DND-41 (cell line): ENCODE measurements around the gene PRICKLE2.
"Not testable (repeated sequence)": the region's sequence is repeated elsewhere in the genome, so short reads cannot be mapped to it uniquely, and the experiment has no call there.

Experiments
- ATAC-seq: fragments of 200-7000 bp; cut with Tn5 transposase; 3 replicates; pipeline ENCODE4 v1.9.1; 2021; ENCODE audit warnings: low read depth; ENCODE audit not compliant: insufficient read depth
- DNase-seq: peaks from one replicate; pipeline ENCODE4 v3.0.0-alpha.2; 2020
- H2AFZ ChIP-seq: 2 replicates; pipeline ENCODE4 v1.6.0; 2012; ENCODE audit warnings: low read depth, low read length
- H3K27ac ChIP-seq: 2 replicates; pipeline ENCODE4 v1.5.1; 2012; ENCODE audit warnings: low read length, inconsistent platforms
- H3K27me3 ChIP-seq: fragments of 200-600 bp; sonication (generic); 2 replicates; pipeline ENCODE4 v1.6.0; 2012; ENCODE audit warnings: low read length, mild to moderate bottlenecking, inconsistent platforms; ENCODE audit not compliant: insufficient read depth, poor library complexity
- H3K36me3 ChIP-seq: 2 replicates; pipeline ENCODE4 v1.5.1; 2012; ENCODE audit warnings: low read length, inconsistent platforms; ENCODE audit not compliant: insufficient read depth
- H3K4me1 ChIP-seq: 2 replicates; pipeline ENCODE4 v1.5.1; 2012; ENCODE audit warnings: mild to moderate bottlenecking, low read length; ENCODE audit not compliant: insufficient read depth
- H3K4me2 ChIP-seq: 2 replicates; pipeline ENCODE4 v1.6.0; 2012; ENCODE audit warnings: mild to moderate bottlenecking, moderate library complexity, low read length, inconsistent platforms; ENCODE audit not compliant: insufficient read depth
- H3K4me3 ChIP-seq, 2 experiments: fragments of 200-600 bp in 1 of 2; shearing (Covaris generic) in 1 of 2; 2 replicates each; pipeline ENCODE4 v1.5.1; 2012 to 2016; ENCODE audit warnings: inconsistent platforms in 2 of 2, low read length in 2 of 2, mild to moderate bottlenecking in 2 of 2, low read depth in 1 of 2, moderate library complexity in 1 of 2
- H3K79me2 ChIP-seq: 2 replicates; pipeline ENCODE4 v1.6.0; 2012; ENCODE audit warnings: low read length, inconsistent platforms; ENCODE audit not compliant: insufficient read depth
- H3K9ac ChIP-seq: 2 replicates; pipeline ENCODE4 v1.6.0; 2012; ENCODE audit warnings: low read depth, mild to moderate bottlenecking, inconsistent platforms, low read length, moderate library complexity
- H3K9me3 ChIP-seq: 2 replicates; pipeline ENCODE4 v1.5.1; 2012; ENCODE audit warnings: low read length, moderate library complexity, mild to moderate bottlenecking, inconsistent platforms; ENCODE audit not compliant: insufficient read depth, severe bottlenecking
- H4K20me1 ChIP-seq: 2 replicates; pipeline ENCODE4 v1.6.0; 2012; ENCODE audit warnings: low read length; ENCODE audit not compliant: insufficient read depth
- CTCF ChIP-seq: IDR thresholded peaks from 2 replicates; pipeline ENCODE4 v1.5.1; 2012; ENCODE audit warnings: borderline replicate concordance, low read length, moderate library complexity, mild to moderate bottlenecking; ENCODE audit not compliant: poor library complexity, severe bottlenecking; ENCODE audit errors: extremely low read depth
- EZH2 ChIP-seq: IDR thresholded peaks from 3 replicates; pipeline ENCODE4 v1.6.1; 2012; ENCODE audit warnings: borderline replicate concordance, low read depth, mild to moderate bottlenecking, moderate library complexity, low read length, inconsistent platforms; ENCODE audit not compliant: severe bottlenecking

PRICKLE2 gene

GRCh38 chr3:64091501-64091900 lies 133.8 kb downstream of the PRICKLE2 start:
- Histone ChIP-seq H3K4me1 (no peaks in the 10 kb centered on the region), H3K27ac (no peak overlapping the region), H3K4me3 (no peak overlapping the region), H2AFZ (no peak overlapping the region), H3K36me3 (no peaks in the 10 kb centered on the region), H3K9me3 (no peaks in the 10 kb centered on the region), H4K20me1 (no peaks in the 10 kb centered on the region), H3K4me2 (no peak overlapping the region), H3K9ac (no peak overlapping the region), H3K27me3 (no peaks in the 10 kb centered on the region), H3K79me2 (no peaks in the 10 kb centered on the region)
- TF ChIP-seq CTCF: no peak
- TF ChIP-seq EZH2: no peak
- ATAC-seq (no peak), DNase-seq (no peak)

DNA sequence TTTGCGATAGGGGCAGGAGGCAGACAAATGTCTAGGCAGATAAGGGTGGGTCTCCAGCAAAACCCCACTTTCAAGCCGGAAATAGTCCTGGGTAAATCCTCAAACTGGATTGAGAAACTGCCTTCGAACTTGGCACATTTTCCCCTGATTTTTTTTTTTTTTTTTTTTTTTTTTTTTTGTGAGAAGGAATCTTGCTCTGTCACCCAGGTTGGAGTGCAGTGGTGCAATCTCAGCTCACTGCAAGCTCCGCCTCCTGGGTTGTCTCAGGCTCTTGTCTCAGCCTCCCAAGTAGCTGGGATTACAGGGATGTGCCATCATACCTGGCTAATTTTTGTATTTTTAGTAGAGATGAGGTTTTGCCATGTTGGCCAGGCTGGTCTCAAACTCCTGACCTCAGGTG lies 135.9 kb downstream of the PRICKLE2 start:
- ATAC-seq, H3K36me3 ChIP-seq: not testable (repeated sequence)

DNA sequence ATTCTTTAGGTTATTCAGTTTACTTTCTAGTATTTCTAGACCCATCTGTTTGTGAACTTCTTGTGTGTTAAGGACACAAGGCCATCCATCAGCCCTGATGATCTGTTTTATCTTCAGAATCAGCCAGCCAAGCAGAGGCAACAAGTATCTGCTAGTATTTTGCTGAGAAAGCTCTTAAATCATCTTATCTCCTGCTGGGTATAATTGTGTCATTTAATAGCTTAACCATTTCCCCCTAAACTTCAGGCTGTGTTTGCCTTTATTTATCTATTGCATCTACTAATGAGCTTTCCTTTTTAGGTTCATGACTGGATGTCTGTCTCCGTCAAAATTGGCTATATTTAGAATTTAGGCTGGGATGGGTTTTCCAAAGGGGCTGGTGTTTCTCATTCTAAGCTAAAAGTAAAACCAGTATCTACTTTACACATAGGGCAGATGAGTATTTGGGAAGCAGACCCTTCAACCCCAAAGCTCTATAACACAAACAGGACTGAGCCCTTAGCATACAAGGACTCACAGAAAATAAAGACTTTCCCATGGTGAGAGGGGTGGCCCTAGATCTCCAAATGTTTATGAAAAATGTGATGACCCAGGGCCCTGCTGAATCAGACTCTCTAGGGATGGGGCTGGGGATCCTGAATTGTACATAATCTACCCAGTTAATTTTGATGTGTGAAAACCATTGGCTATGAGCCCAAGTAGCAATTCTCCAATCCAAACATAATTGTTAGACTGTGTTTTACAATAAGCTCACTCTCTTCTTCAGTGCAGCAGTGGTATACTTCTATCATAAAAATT lies 136.7 kb downstream of the PRICKLE2 start:
- no peak for ATAC-seq

More for the DNA sequence above, 135.9 kb downstream of the PRICKLE2 start:
- not testable (repeated sequence) for H3K4me1 ChIP-seq, H2AFZ ChIP-seq, H3K27me3 ChIP-seq, H3K4me3 ChIP-seq, H4K20me1 ChIP-seq, H3K9ac ChIP-seq, H3K27ac ChIP-seq, H3K4me2 ChIP-seq, DNase-seq, H3K79me2 ChIP-seq, H3K9me3 ChIP-seq

More for the DNA sequence above, 136.7 kb downstream of the PRICKLE2 start:
- Histone ChIP-seq H3K27me3 (no peaks in the 10 kb centered on the region), H3K4me3 (no peak overlapping the region), H3K9ac (no peak overlapping the region), H3K9me3 (no peaks in the 10 kb centered on the region), H2AFZ (no peak overlapping the region), H3K36me3 (no peaks in the 10 kb centered on the region), H3K27ac (no peak overlapping the region), H4K20me1 (no peaks in the 10 kb centered on the region), H3K79me2 (no peaks in the 10 kb centered on the region), H3K4me1 (no peaks in the 10 kb centered on the region), H3K4me2 (no peak overlapping the region)
- DNase-seq: no peak
- TF ChIP-seq EZH2 (no peak), CTCF (no peak)
